GM21381 (cell line): ENCODE measurements around the gene SEZ6L.

Experiments used
- ATAC-seq: cut with Tn5 transposase; IDR thresholded peaks from one replicate; pipeline ENCODE4 v1.9.1; 2021; ENCODE audit warnings: mild to moderate bottlenecking, moderate library complexity; ENCODE audit not compliant: unreplicated experiment

SEZ6L gene

DNA sequence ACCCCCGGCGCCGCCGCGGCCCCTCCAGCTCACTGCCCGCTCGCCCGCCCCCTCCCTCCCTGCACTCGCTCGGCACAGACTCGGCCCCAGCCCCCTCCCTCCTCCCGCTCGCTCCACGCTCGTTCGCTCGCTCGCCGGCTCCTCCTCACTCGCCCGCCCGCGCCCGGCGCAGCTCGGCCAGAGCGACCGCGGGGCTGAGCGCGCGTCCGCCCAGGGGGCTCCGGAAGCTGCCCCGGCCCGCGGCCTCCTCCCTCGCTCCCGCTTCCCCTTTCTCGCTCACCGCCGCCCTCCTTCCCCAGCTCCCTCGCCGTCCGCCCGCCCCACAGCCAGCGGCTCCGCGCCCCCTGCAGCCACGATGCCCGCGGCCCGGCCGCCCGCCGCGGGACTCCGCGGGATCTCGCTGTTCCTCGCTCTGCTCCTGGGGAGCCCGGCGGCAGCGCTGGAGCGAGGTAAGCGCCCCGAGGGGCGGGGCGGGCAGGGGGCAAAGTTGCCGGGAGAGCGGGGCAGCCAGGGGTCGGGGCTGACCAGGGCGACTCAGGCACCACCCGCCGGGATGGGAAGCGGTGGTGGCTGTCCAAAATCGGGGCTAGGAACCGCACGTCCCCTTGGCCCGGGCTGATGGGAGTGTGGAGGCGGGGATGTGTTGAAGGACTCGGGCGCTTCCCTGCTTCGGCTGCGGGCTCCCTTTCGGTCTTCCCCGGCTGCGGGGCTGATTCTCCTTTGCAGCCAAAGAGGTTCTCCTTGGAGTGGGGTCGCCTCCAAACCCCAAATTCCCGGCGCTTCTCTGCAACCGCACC, at the start of gene SEZ6L:
Gene SEZ6L (plus strand): TSS at position 148 of the 797 bp plus-strand sequence. CDS start 208 bp downstream, at position 356.
- no peak for ATAC-seq

DNA sequence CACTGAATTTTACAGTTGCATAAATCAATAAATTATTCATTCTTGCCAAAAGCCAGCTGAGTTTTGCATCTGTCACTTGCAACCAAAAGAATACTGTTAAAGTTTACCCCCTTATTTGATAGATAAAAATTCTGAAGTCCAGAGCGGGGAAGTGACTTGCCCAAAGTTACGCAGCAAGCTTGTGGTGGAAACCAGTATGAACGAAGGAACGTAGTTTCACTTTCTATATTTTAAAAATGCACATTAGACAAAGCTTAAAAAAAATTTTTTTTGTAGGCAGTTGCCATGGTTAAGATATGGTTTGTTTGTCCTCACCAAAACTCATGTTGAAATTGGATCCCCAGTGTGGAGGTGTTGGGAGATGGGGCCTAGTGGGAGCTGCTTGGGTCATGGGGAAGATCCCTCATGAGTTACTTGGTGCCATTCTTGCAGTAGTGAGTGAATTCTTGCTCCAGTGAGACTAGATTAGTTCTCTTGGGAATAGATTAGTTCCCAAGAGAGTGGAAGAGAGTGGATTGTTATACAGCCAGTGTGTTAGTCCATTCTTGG, 46.3 kb upstream of the SEZ6L start:
- ATAC-seq = no peak

DNA sequence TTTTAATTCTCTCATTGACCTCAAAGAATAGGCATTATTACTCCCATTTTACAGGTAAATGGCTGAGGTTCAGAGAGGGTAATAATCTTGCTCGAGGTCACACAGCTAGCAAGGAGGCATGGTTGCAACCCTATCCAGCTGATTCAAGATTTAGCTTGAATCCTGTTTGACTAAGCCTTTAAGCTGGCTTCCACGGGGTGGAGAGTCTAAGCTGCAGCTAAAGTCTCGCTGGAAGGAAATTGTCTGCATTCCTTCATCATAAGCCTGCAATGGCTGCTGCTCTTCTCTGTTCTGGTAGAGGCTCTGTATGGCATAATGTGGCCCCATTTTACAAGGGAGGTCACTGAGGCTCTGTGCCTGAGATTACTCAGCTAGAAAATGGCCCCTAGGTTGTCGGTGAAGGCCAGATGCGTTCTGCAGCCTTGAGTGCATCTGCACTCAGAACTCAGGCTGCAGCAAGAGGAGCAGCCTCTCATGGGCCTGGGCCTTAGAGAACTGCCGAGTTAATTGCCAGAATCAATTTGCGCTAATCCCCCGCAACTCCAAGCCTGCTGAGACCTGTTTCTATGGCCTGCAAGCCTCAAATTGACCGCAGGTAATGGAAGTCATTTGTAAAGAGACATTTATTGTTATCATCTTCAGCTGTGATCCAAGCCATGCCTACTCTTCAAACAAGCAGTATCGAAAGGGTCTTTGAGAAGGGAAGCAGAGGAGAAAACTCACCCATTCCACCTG, 44.1 kb upstream of the SEZ6L start:
- no peak for ATAC-seq

DNA sequence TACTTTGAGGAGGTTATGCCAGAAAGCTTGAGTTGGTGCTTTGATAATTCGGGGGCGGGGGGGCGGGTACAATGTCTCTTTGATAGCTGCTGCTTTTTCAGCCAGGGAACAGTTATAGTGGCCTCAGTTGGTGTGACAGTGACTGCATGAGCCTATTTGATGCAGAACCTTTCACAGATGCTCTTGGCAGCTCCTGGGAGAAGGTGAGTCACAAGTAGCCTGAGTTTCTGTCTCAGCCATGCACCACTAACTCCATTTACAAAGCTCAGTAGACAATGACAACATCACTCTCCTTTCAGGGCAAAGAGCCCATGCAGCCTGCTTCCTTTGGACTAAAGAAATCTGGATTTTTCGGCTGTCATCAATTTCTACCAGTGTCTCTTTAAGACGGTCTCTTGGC, 42.1 kb upstream of the SEZ6L start:
- ATAC-seq = no peak

DNA sequence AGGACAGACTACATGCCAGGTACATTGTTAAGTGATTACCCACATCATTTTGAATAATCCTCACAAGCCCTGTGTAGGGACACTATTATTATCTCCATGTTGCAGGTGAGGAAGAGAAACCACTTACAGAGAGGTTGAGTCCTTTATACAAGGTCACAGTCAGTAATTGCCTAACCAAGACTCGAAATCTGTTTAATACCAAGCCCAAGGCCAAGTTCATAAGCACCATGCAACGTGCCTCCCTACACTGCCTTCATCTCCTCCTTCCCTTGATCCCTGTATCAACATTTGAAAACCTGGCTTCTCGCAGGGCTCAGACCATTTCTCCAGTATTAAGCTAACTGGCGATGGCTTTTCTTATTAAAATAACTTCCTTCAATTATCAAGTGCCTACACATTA, 41.7 kb upstream of the SEZ6L start:
- no peak for ATAC-seq

DNA sequence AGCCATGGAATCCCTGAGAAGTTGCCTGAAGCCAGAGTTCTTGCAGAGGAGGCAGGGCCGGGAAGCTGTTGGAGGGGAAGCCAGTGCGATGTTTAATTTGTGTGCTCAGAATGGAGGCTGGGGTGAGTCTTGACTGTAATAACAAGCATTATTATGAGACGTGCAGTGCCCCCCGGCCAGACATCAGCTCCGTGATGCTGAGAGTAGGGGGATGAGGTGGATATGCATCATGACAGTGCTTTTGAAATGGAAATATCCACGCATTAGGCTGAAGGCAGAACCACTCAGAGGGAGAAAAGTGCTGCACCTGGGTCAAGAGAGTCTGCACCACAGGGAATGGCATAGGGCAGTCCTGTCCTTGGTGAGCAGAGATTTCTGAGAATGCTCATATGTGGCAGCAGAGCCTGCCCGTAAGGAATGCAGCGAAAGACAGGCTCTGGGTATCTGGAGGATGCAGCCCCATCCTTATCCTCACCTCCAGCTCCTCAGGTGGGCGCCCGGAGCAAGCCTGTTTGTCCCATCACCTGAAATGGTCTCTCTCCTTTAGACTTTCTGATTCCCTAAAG, 37.6 kb upstream of the SEZ6L start:
- no peak for ATAC-seq

DNA sequence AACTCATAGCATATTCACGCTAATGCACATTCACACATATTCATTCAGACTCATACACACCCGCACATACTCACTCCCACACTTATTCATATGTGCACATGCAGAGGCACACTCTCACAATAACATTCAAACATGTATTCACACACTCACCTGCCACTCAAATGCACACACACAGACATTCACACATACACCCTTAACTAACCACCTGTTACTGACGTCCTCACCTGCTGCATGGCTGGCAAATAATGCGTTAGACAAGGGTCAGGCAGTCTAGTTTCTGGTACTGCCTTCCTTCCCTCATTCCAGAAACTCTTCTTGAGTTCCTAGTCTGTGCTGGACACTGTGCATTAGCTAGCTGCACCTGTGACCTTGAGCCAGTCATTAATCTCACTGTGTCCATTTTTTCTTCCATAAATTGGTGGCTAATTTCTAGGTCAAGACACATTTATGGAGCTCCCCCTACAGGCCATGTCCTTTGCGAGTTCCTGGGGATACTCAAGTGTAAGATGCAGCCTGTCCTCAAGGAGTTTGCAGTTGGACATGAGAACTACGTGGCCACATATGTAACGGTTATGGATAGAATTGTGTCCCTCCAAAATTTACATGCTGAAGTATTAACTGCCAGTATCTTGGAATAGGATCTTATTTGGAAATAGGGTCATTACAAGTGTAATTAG, 34.5 kb upstream of the SEZ6L start:
- no peak for ATAC-seq

DNA sequence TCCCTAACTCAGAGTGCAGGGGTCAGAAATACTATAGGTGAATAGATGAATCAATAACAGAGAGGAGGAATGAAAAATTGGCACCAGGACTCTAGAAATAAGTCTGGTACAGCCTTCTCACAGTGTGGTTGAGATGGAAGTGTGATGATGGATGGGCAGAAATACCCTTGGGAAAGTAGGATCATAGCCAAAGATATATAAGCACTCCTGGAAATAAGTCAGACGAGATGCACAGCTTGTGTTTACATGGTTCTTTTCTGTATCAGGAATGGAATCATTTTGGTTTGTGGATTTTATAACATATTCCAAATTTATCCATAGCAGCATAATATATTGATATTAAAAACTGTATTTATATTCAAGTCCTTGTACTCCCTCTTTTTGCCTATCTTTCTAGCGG, 33.5 kb upstream of the SEZ6L start:
- no peak for ATAC-seq

DNA sequence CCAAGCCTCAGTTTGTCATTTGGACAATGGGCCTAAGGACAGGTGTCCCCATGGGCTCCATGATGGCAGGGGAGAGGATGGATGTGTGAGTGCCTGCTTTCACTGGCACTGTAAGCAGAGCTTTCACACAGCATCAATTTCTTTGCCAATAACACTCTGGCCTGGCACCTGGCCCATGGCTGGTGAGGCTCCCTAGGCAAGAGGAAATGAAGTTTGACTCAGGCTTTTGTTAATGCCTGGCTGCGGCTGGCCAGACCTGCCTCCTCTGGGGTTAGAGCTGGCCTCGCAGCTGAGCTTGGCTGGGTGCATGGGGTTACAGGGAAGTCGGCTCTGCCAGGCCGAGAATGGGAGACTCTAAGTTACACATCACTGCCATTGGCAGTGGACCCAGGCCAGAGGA, 30.0 kb upstream of the SEZ6L start:
- ATAC-seq = no peak

DNA sequence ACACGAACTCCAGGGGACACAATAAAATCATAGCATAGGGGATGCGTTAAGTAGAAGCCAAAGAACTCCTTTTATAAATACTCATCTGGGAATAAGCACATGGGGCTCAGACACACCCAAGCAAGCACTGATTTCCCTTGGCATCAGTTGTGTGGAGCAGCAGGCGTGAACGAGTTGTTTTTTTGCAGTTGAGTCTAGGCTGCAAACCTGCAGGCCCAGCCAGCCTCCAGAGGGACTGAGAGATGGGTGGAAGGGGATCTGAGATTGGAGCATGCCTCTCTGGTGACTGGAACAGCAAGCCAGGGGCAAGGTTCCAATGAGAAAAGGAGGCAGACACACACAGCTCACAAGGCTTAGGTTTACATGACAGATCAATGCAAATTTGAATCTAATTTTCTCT, 27.4 kb upstream of the SEZ6L start:
- no peak for ATAC-seq

DNA sequence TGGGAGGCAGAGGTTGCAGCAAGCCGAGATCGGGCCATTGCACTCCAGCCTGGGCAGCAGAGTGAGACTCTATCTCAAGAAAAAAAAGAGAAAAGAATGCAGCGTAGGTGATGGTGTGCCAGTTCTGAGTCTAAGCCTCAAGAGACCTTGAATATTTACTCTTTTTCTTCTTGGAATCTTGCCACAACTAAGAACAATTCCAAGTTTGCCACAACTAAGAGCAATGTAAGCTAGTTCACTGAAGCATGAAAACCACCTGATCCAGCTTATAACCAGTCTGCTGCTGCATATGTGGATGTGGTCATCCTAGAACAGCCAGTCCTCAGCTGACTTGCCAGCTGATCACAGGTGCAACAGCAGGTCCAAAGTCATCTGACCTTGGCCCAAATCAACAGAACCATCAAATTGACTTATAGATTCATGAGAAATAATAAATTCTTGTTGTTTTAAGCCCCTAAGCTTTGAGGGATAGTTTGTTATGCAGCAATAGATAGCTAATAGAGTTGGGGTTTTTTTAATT, 25.4 kb upstream of the SEZ6L start:
- no peak for ATAC-seq

DNA sequence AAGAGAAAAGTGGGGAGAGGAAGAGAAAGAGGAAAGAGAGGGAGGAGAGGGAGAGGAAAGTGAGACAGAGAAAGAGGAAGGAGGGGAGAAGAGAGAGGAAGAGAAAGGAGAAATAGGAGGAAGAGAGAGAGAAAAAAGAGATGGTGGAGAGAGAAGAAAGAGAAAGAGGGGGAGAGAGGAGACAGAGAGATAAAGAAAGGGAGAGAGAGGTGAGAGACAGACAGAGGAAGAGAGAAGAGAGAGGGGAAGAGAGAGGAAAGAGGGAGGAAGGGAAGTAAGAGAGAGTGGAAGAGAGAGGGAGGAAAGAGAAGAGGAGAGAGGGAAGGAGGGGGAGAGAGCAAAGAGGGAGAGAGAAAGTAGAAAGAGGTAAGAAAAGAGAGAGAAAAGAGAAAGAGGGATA, 9.4 kb upstream of the SEZ6L start:
- ATAC-seq = no peak

DNA sequence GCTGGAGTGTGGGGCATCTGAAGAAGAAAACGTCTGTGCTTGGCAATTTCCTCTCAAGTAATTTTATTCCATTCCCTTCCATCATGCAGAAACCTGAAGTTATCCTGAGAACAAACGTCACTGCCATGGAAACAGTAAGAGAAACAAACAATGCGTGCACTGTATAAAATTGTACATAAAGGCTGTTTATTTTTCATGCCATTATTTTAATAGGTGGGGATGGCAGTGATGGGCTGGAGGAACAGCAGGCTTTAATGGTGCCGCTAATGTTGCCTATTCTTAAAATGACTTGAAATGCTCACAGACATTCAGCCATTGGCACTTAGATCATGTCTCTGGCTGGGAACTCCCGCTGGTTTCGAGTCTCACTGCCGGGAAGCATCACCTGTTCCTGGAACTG, 7.5 kb upstream of the SEZ6L start:
- no peak for ATAC-seq

DNA sequence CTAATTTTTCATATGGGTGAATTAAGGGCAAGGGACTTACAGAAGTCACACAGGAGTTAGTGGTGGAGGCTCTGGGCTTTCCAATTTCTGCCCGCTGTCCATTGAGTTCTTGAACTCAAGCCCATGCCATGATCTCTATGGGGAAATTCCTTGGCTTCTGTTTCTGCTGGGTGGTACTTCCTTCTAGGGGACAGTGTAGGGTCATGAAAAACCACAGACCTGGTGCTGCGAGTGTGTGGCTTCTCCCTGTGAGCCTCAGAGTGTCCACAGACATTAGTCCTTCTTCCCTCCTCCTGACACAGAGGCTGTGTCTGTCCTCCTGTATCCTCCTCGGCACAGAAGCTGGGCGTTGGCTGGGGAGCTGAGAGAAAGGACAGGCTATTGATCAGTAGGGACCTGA, 6.3 kb upstream of the SEZ6L start:
- no peak for ATAC-seq

DNA sequence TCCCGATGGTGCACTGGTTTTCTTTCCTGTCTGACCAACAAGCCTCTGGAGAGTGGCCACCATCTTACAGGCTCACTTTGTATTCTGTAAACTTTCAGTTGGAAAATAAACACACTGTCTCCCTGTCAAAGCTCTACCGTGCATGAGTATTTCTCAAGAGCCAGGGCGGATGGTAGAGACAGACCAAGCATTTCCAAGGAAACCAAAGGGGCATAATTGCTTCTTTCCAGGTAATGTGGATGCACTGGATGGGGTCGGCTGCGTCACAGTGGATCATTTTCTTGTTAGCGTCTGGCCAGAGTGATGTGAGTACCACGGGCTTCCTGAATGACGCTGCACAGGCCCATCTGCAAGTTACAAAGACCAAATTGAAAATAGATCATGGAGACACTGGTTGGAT, 5.1 kb upstream of the SEZ6L start:
- no peak for ATAC-seq

DNA sequence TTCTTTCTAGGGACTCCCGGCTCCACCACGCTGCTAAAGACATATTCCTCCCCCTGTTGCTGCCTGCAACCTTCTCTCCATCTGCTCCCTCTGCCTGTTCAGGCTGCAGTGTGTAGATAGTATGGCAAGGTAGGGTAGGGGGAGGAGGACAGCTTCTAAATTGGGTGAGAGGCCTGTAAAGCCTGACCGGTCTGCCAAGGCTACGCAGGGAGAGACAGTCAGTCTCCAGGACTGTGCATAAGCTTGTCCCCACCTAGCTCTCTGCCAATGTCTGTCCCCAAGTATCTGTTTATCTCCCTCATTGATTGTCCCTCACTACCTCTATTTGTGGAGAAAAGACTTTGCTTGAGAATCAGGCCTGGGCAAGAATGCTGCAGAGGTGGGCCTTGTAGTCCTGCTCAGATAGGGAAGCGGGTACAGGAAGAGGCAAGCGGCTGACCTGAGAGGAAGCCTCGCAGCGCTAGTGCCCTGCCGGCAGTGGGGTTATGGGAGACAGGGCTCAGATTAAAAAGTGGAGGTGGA, 871 bp upstream of the SEZ6L start:
- ATAC-seq = no peak

DNA sequence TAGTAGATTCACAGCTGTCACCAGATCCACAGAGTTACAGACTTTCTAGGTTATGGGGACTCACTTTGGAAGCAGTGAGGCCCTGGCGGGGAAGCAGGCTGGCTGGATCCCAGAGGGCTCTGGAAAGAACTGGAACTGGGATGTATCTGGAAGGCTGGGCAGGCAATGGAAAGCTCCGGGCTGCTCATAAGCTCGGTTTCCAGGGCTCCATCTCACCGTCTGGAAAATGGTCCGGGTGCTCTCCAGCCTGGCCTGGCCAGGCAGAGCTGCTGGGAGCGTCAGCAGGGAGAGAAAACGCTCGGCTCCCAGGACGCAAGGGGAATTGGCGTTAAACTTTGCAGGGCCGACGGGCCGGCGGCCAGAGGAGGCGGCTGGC, 335 bp upstream of the SEZ6L start:
- no peak for ATAC-seq

DNA sequence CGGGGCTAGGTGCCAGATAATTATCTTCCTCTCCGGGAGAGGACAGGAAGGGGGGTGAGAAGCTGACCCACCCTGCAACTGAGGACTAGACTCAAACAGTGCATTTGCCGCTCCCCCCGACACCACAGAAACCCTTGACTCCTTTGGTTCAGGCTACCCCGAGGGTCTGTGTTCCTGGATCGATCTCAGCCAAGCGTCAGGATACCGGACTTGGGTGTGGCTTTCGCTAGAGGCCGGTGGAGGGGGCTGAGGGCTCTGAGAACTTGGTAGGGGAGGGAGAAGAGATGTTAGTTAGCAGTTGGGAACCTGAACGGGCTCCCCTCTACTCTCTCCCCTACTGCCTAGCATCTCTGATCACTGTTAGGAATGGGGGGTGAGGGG, 840 bp downstream of the SEZ6L start:
- ATAC-seq = no peak

DNA sequence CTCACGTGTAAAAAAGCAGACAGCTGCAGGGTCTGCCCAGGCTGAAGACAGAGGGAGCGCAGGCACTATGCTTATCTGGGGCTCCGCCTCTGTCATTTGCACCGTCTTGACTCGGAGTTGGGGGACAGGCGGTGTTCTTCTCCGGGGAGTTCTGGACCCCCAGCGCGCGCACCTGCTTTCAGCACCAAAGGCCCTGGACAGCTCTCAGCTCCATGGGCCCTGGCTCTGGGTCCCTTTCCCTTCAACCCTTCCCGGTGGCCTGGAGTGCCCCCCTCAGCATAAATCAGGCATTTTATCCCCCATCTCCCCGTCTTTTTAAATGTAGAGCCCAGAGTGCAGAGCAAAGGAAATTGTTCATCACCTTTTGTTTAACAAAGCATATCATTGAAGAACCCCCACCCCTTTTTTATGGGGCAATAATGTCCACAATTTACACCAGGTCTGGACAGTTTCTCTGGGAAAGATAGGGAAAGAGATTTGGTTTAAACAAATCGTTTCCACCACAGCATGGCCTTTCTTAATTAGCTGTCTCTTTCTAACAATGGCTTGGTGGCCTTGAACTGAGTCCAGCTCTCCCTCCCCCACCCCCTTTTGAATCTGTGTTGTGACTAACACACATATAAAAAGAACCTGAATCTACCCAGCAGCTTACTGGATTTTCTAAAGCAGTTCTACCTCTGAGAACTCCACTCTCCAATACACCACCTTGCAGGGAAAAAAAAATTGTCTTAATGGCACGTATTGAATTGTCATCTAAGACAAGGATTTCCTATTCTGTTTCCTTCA, 1.7 kb downstream of the SEZ6L start:
- ATAC-seq = no peak

DNA sequence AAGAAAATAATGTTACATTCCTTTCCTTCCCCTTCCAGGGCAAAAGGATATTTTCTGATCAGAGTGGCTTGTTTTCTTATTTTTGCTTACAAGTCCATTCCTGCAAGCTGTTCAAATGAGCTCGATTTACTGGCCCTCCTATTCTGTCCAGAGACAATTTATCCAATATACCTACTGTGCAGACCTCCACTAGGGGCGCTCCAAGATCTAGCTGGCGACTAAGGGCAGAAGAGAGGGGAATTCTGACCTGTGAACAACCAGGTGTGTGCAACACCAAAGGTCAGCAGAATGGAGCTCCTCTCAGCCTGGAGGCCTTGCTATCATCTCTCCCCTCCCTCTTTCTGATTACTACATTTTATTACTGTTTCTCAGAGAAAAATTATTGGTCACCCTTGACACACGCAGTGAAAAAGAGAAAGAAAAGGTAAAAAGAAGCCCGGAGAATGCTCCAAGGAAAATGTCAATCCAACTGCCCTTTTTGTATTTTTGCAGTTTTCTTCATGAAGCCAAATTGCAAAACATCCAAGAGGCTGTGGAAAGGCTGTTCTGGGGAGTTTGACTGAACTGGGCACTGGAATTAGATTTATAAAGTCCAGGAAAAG, 3.2 kb downstream of the SEZ6L start:
- ATAC-seq = no peak
